ENCODE measurements around the gene ESRRB.

Gene ESRRB

GRCh38 chr14:76405627-76406026, 29.7 kb downstream of the ESRRB start:
- TF ChIP-seq POLR2AphosphoS5 (IDR thresholded peaks at IDR 0.05; ENCODE audit: low read depth, low read length) (no peak), REST (IDR thresholded peaks at IDR 0.05; ENCODE audit: insufficient read depth in 1 of 2, low read depth in 2 of 2, low read length in 2 of 2) (no peak), FOXP2 (optimal IDR thresholded peaks at IDR 0.05; ENCODE audit: borderline replicate concordance, extremely low read depth, extremely low read length, insufficient read depth) (no peak), TAF1 (IDR thresholded peaks at IDR 0.05; ENCODE audit: borderline replicate concordance, insufficient read depth, low read length) (no peak), SIN3A (IDR thresholded peaks at IDR 0.05; ENCODE audit: borderline replicate concordance, insufficient read depth, low read length) (no peak)

- TF ChIP-seq SIN3A (IDR thresholded peaks at IDR 0.05; ENCODE audit: borderline replicate concordance, insufficient read depth, low read length) (no peak), REST (IDR thresholded peaks at IDR 0.05; ENCODE audit: insufficient read depth in 1 of 2, low read depth in 2 of 2, low read length in 2 of 2) (no peak), TAF1 (IDR thresholded peaks at IDR 0.05; ENCODE audit: borderline replicate concordance, insufficient read depth, low read length) (no peak), FOXP2 (optimal IDR thresholded peaks at IDR 0.05; ENCODE audit: borderline replicate concordance, extremely low read depth, extremely low read length, insufficient read depth) (no peak), POLR2AphosphoS5 (IDR thresholded peaks at IDR 0.05; ENCODE audit: low read depth, low read length) (no peak)
Measured at GRCh38 chr14:76407449-76408150, 31.7 kb downstream of the ESRRB start.

- no peak for TF ChIP-seq SIN3A (IDR thresholded peaks at IDR 0.05; ENCODE audit: borderline replicate concordance, insufficient read depth, low read length)
- TF ChIP-seq REST (IDR thresholded peaks at IDR 0.05; ENCODE audit: insufficient read depth in 1 of 2, low read depth in 2 of 2, low read length in 2 of 2), result no peak
- no peak for TF ChIP-seq TAF1 (IDR thresholded peaks at IDR 0.05; ENCODE audit: borderline replicate concordance, insufficient read depth, low read length)
- no peak for TF ChIP-seq FOXP2 (optimal IDR thresholded peaks at IDR 0.05; ENCODE audit: borderline replicate concordance, extremely low read depth, extremely low read length, insufficient read depth)
- TF ChIP-seq POLR2AphosphoS5 (IDR thresholded peaks at IDR 0.05; ENCODE audit: low read depth, low read length), result no peak
Measured at GRCh38 chr14:76408877-76409276, 32.9 kb downstream of the ESRRB start.

- TF ChIP-seq POLR2AphosphoS5 (IDR thresholded peaks at IDR 0.05; ENCODE audit: low read depth, low read length), result no peak
Measured at GRCh38 chr14:76412501-76412900, 36.6 kb downstream of the ESRRB start.

GRCh38 chr14:76413106-76413961, 37.4 kb downstream of the ESRRB start:
- TF ChIP-seq SIN3A (IDR thresholded peaks at IDR 0.05; ENCODE audit: borderline replicate concordance, insufficient read depth, low read length), result no peak
- TF ChIP-seq REST (IDR thresholded peaks at IDR 0.05; ENCODE audit: insufficient read depth in 1 of 2, low read depth in 2 of 2, low read length in 2 of 2), result no peak
- no peak for TF ChIP-seq FOXP2 (optimal IDR thresholded peaks at IDR 0.05; ENCODE audit: borderline replicate concordance, extremely low read depth, extremely low read length, insufficient read depth)

Measured in PFSK-1 (cell line).